Heart right ventricle (tissue), 16 donors: ENCODE data around the gene FCHO2. TPM values are rescaled to one million over a fixed set of nuclear protein-coding genes. Genes with fewer than 3 reads are reported as not detected.
A peak's percentile ranks its signal among the peaks of the same experiment; 100 is the strongest.

Experiments used
- ATAC-seq, 8 donors: fragments of 200-7000 bp; cut with Tn5 transposase; one replicate each; pipeline ENCODE4 v1.9.1; 2020; ENCODE audit warnings: mild to moderate bottlenecking in 8 of 8, moderate library complexity in 8 of 8, moderate number of reproducible peaks in 1 of 8
- DNase-seq, 2 donors: peaks; one replicate each; pipeline ENCODE4 v3.0.0-alpha.2; 2020
- H3K27ac ChIP-seq, 10 donors: fragments of 200-600 bp; sonication (generic) in 2 of 10; one replicate each; pipeline versions ENCODE4 v1.5.0 to v1.8.0; 2020 to 2022; ENCODE audit warnings: mild to moderate bottlenecking in 3 of 10
- H3K27me3 ChIP-seq, 7 donors: fragments of 200-600 bp; one replicate each; pipeline ENCODE4 v1.8.0; 2021 to 2022; ENCODE audit warnings: mild to moderate bottlenecking in 2 of 7
- H3K36me3 ChIP-seq, 9 donors: fragments of 200-600 bp; sonication (generic) in 1 of 9; one replicate each; pipeline versions ENCODE4 v1.5.0 to v1.8.0; 2020 to 2022; ENCODE audit warnings: mild to moderate bottlenecking in 2 of 9
- H3K4me1 ChIP-seq, 9 donors: fragments of 200-600 bp; sonication (generic) in 1 of 9; one replicate each; pipeline versions ENCODE4 v1.5.0 to v1.8.0; 2020 to 2022; ENCODE audit warnings: mild to moderate bottlenecking in 4 of 9
- H3K4me3 ChIP-seq, 10 donors: fragments of 200-600 bp; sonication (generic) in 2 of 10; one replicate each; pipeline versions ENCODE4 v1.5.0 to v1.8.0; 2020 to 2022; ENCODE audit warnings: mild to moderate bottlenecking in 7 of 10, moderate library complexity in 2 of 10
- H3K9me3 ChIP-seq, 11 donors: fragments of 200-600 bp in 10 of 11; sonication (generic) in 2 of 11; one replicate each; pipeline versions ENCODE4 v1.5.0 to v1.8.0; 2013 to 2022; ENCODE audit warnings: mild to moderate bottlenecking in 2 of 11, control low read depth in 1 of 11, moderate library complexity in 1 of 11
- CTCF ChIP-seq, 9 donors: fragments of 200-600 bp; sonication (generic) in 2 of 9; IDR thresholded peaks; one replicate each; pipeline versions ENCODE4 v1.5.0 to v1.8.0; 2021 to 2022; ENCODE audit warnings: antibody characterized with exemption in 9 of 9, mild to moderate bottlenecking in 5 of 9, moderate library complexity in 1 of 9
- WGBS, 2 donors: extraction: QIAGEN DNeasy Blood & Tissue Kit; methylation state at CpG; one replicate each; pipeline ENCODE4 v1.1.7; 2013; ENCODE audit warnings: inconsistent platforms in 1 of 2; 5-methylcytosine and 5-hydroxymethylcytosine counted together
- intact Hi-C, 10 donors: fragments of 100-400 bp; cut with DNase I; formaldehyde crosslinking; loops; one replicate each; pipeline versions ENCODE4 v1.11.1 to v1.14.2; 2022
- polyA plus RNA-seq, 2 donors: library from polyadenylated mRNA; stranded (reverse); fragments of 200-250 nt; gene quantifications; one replicate each; pipeline ENCODE4 v1.2.3, GENCODE V29; 2013
- total RNA-seq, 10 donors: library from RNA; stranded (reverse); fragmentation: NEBNext Ultra II Directional in 3 of 10; extraction: Animal tissue kit (Norgen Biotek cat#: 25700) in 3 of 10; gene quantifications; one replicate each; pipeline versions ENCODE4 v1.2.1 to v1.2.4, GENCODE V29; 2021 to 2023
- donor health status: Arrhythmogenic right ventricular cardiomyopathy.
- donor health status: ischemic (EF 13 %, LVEDD 7.1; RV severe dilation, severe dysfunction).
- donor health status: healthy with polysubstance abuse.
- donor health status: DM: no; HTN: yes; CAD: no.
- donor health status: DM: no; HTN: no; CAD: no.
- donor health status: ischemic (EF 25% LVEDD 6.9; RV normal size, moderate dysfunction).
- donor health status: ischemic (EF 25% LVEDD 5.7; RV mildly dilated, moderate dysfunction).
- donor health status: healthy.
- donor health status: DM: yes; HTN: yes; CAD: no.
- donor health status: Ischemic cardiomyopathy.
- donor health status: ischemic (EF 35%, LVEDD 5.7; RV mildly dilated, moderate dysfunction).
- donor health status: nonischemic (EF 11% LVEDD 7.7; RV severe dilation, severe dysfunction).
- donor health status: DM: yes; HTN: yes; CAD: no.
- donor health status: PGD.
- donor health status: ischemic (EF 29% LVEDD 5.4; RV normal size, mild dysfunction).
- donor health status: nonischemic (EF 23%, LVEDD 6.1; RV moderate dilation, normal function).

The FCHO2 gene
- total and polyA plus RNA-seq, 12 donors: 4.1 to 26.6 (median 20.2) TPM

GRCh38 chr5:73131711-73132425 lies 176.0 kb downstream of the FCHO2 start:
- ATAC-seq (no peak), DNase-seq (no peak)
- H3K4me3 ChIP-seq: no peak overlapping the region
- peaks cover 7 to 38% (median 24%) of the 10 kb centered on the region in 7 donors for H3K27me3 ChIP-seq
- TF ChIP-seq CTCF (IDR thresholded peaks at IDR 0.05): no peak
- H3K9me3 ChIP-seq: no peaks in the 10 kb centered on the region
- no peaks in the 10 kb centered on the region for H3K4me1 ChIP-seq
- intact Hi-C loops: no loop called here
- 75 to 77% methylated on average over 3 of the region's 3 CpGs for WGBS, 2 donors
- H3K36me3 ChIP-seq: no peaks in the 10 kb centered on the region
- no peak overlapping the region for H3K27ac ChIP-seq

GRCh38 chr5:73132759-73133158 lies 176.9 kb downstream of the FCHO2 start:
- H3K27ac ChIP-seq: no peak overlapping the region
- H3K9me3 ChIP-seq: no peaks in the 10 kb centered on the region
- no peaks in the 10 kb centered on the region for H3K36me3 ChIP-seq
- H3K4me3 ChIP-seq: no peak overlapping the region
- H3K27me3 ChIP-seq: peaks cover 7 to 44% (median 32%) of the 10 kb centered on the region in 7 donors
- ATAC-seq: no peak
- 85 to 87% methylated on average over 2 of the region's 2 CpGs for WGBS, 2 donors
- no peak for TF ChIP-seq CTCF (IDR thresholded peaks at IDR 0.05)
- H3K4me1 ChIP-seq: no peaks in the 10 kb centered on the region
- no peak for DNase-seq
- intact Hi-C loops: no loop called here

GRCh38 chr5:73135021-73135420 lies 179.2 kb downstream of the FCHO2 start:
- TF ChIP-seq CTCF (IDR thresholded peaks at IDR 0.05): no peak
- Histone ChIP-seq H3K36me3 (no peaks in the 10 kb centered on the region), H3K4me1 (no peaks in the 10 kb centered on the region), H3K9me3 (no peaks in the 10 kb centered on the region), H3K27ac (no peak overlapping the region), H3K27me3 (peaks cover 7 to 48% (median 34%) of the 10 kb centered on the region in 7 donors), H3K4me3 (no peak overlapping the region)
- intact Hi-C loops: no loop called here
- ATAC-seq (no peak), DNase-seq (no peak)
- WGBS, 2 donors: 91 to 92% methylated on average over 3 of the region's 3 CpGs

GRCh38 chr5:73135429-73136054 lies 179.7 kb downstream of the FCHO2 start:
- DNase-seq: no peak
- H3K4me3 ChIP-seq: no peak overlapping the region
- peaks cover 7 to 49% (median 34%) of the 10 kb centered on the region in 7 donors for H3K27me3 ChIP-seq
- peak in 2 of 9 donors; percentile 6 to 21 for TF ChIP-seq CTCF (IDR thresholded peaks at IDR 0.05)
- H3K9me3 ChIP-seq: no peaks in the 10 kb centered on the region
- no peak for ATAC-seq
- no peaks in the 10 kb centered on the region for H3K4me1 ChIP-seq
- no peak overlapping the region for H3K27ac ChIP-seq
- WGBS, 2 donors: 65 to 69% methylated on average over 6 of the region's 6 CpGs
- intact Hi-C loops: no loop called here
- H3K36me3 ChIP-seq: no peaks in the 10 kb centered on the region
